Esophagus muscularis mucosa (tissue), 4 donors: Measurements from ENCODE around the gene ABI3.

ENCODE experiments used
- CTCF ChIP-seq, 3 experiments: fragments of 200-600 bp in 2 of 3; fragments of 450-650 bp in 1 of 3; sonication (generic) in 2 of 3; IDR thresholded peaks; one replicate each; pipeline ENCODE4 v1.5.1; 2017 to 2019; ENCODE audit warnings: antibody characterized with exemption in 3 of 3, mild to moderate bottlenecking in 2 of 3, moderate library complexity in 1 of 3
- EP300 ChIP-seq: sonication (generic); formaldehyde crosslinking; IDR thresholded peaks from one replicate; pipeline ENCODE4 v1.6.1; 2017; ENCODE audit warnings: antibody characterized with exemption
- POLR2A ChIP-seq: fragments of 450-650 bp; IDR thresholded peaks from one replicate; pipeline ENCODE4 v1.6.1; 2017; ENCODE audit warnings: antibody characterized with exemption, moderate library complexity, mild to moderate bottlenecking, low read depth
- POLR2AphosphoS5 ChIP-seq, 2 donors: sonication (generic); formaldehyde crosslinking; IDR thresholded peaks; one replicate each; pipeline ENCODE4 v1.6.1; 2017; ENCODE audit warnings: antibody characterized with exemption in 2 of 2

- no peak for TF ChIP-seq CTCF (IDR thresholded peaks at IDR 0.05)
- TF ChIP-seq EP300: no peak
- no peak for TF ChIP-seq POLR2A
- no peak for TF ChIP-seq POLR2AphosphoS5 (IDR thresholded peaks at IDR 0.05)
Observed at GRCh38 chr17:49209061-49209571, 1.4 kb upstream of the ABI3 start.
